Astrocyte (in vitro differentiated cells and primary cell): Measurements from ENCODE around the gene RBM22. TPM values are rescaled to one million over a fixed set of nuclear protein-coding genes. Genes with fewer than 3 reads are reported as not detected.
A peak's percentile ranks its signal among the peaks of the same experiment; 100 is the strongest.

Source experiments
- DNase-seq: peaks from one replicate; pipeline ENCODE4 v3.0.0-alpha.2; 2010; ENCODE audit warnings: low read depth
- FAIRE-seq: peaks from 2 replicates; lab custom pipeline; 2011; peaks lifted over from hg19 to GRCh38; lab: Jason Lieb, UNC
- H2AFZ ChIP-seq: 2 replicates; pipeline ENCODE4 v1.6.0; 2012; ENCODE audit warnings: low read depth, low read length, inconsistent platforms
- H3K27ac ChIP-seq: 2 replicates; pipeline ENCODE4 v1.5.1; 2011; ENCODE audit warnings: low read depth, low read length, inconsistent platforms
- H3K27me3 ChIP-seq: 2 replicates; pipeline ENCODE4 v1.6.0; 2011; ENCODE audit warnings: low read length, inconsistent platforms; ENCODE audit not compliant: insufficient read depth
- H3K36me3 ChIP-seq: 2 replicates; pipeline ENCODE4 v1.5.1; 2011; ENCODE audit warnings: low read length, inconsistent platforms; ENCODE audit not compliant: insufficient read depth
- H3K4me1 ChIP-seq: 2 replicates; pipeline ENCODE4 v1.5.1; 2011; ENCODE audit warnings: low read length, inconsistent platforms; ENCODE audit not compliant: insufficient read depth
- H3K4me2 ChIP-seq: 2 replicates; pipeline ENCODE4 v1.6.0; 2012; ENCODE audit warnings: low read length, inconsistent platforms
- H3K4me3 ChIP-seq: 2 replicates; pipeline ENCODE4 v1.5.1; 2011; ENCODE audit warnings: low read depth, mild to moderate bottlenecking, low read length, inconsistent platforms; ENCODE audit not compliant: insufficient read depth
- H3K79me2 ChIP-seq: 2 replicates; pipeline ENCODE4 v1.6.0; 2012; ENCODE audit warnings: mild to moderate bottlenecking, low read length, inconsistent platforms; ENCODE audit not compliant: insufficient read depth
- H3K9ac ChIP-seq: 2 replicates; pipeline ENCODE4 v1.6.0; 2012; ENCODE audit warnings: mild to moderate bottlenecking, low read length, inconsistent platforms
- H3K9me3 ChIP-seq: 2 replicates; pipeline ENCODE4 v1.5.1; 2012; ENCODE audit warnings: low read depth, mild to moderate bottlenecking, low read length, inconsistent platforms; ENCODE audit not compliant: insufficient read depth
- H4K20me1 ChIP-seq: 2 replicates; pipeline ENCODE4 v1.6.0; 2012; ENCODE audit warnings: low read length, inconsistent platforms; ENCODE audit not compliant: insufficient read depth
- H3K27ac Mint-ChIP-seq: one replicate; pipeline ENCODE4 v1.8.0; 2021; ENCODE audit warnings: mild to moderate bottlenecking, mixed read lengths; ENCODE audit not compliant: unreplicated experiment
- H3K27me3 Mint-ChIP-seq: one replicate; pipeline ENCODE4 v1.8.0; 2021; ENCODE audit warnings: low read depth, mixed read lengths; ENCODE audit not compliant: unreplicated experiment
- H3K36me3 Mint-ChIP-seq: one replicate; pipeline ENCODE4 v1.8.0; 2021; ENCODE audit warnings: low read depth, mixed read lengths; ENCODE audit not compliant: unreplicated experiment
- H3K4me1 Mint-ChIP-seq: one replicate; pipeline ENCODE4 v1.8.0; 2021; ENCODE audit warnings: low read depth, mixed read lengths; ENCODE audit not compliant: unreplicated experiment
- H3K4me3 Mint-ChIP-seq: one replicate; pipeline ENCODE4 v1.8.0; 2021; ENCODE audit warnings: mild to moderate bottlenecking, moderate library complexity, mixed read lengths; ENCODE audit not compliant: unreplicated experiment
- H3K9me3 Mint-ChIP-seq: one replicate; pipeline ENCODE4 v1.8.0; 2021; ENCODE audit warnings: mild to moderate bottlenecking, mixed read lengths; ENCODE audit not compliant: unreplicated experiment
- CTCF ChIP-seq: IDR thresholded peaks from 2 replicates; pipeline ENCODE4 v1.5.1; 2011; ENCODE audit warnings: low read depth, mild to moderate bottlenecking, inconsistent platforms, low read length, moderate library complexity; ENCODE audit not compliant: insufficient read depth
- EZH2 ChIP-seq: IDR thresholded peaks from 2 replicates; pipeline ENCODE4 v1.6.1; 2012; ENCODE audit warnings: mild to moderate bottlenecking, low read length, inconsistent platforms; ENCODE audit not compliant: insufficient read depth
- total RNA-seq: library from RNA; stranded (reverse); gene quantifications from 2 replicates; pipeline ENCODE4 v1.2.1, GENCODE V29; 2021

RBM22 gene
- total RNA-seq, 1 donor from 2014 or later, result 47.4 TPM

DNA sequence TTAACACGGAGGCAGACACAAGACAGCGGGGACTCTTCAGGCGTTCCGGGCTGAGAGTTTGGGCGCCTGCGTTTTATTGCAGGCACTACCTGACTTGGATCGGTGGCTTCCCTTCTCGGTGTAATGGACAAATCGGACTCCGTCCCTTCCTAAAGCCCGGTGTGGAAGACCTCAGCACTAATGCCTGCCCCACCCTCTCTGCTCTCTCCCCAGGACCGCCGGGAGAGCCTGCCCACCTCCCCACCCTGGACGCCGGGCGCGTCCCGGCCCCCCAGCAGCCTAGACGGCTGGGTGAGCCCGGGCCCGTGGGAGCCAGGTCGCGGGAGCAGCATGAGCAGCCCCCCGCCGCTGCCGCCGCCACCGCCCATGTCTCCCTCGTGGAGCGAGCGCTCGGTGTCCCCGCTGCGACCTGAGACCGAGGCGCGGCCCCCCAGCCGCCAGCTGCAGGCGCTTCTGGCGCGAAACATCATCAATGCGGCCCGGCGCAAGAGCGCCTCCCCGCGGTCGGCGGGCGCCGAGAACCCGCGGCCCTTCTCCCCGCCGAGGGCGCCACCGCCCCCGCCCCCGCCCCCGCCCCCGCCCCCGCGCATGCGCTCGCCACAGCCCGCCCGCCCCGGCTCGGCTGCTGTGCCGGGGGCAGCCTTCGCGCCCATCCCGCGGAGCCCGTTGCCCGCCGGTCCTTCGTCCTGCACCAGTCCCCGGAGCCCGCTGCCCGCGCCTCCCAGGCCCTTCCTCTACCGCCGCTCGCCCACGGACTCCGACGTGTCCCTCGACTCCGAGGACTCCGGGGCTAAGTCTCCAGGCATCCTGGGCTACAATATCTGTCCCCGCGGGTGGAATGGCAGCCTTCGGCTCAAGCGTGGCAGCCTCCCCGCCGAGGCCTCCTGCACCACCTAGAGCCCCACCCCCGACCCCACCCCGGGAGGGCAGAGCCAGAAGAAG, 44.4 kb downstream of the RBM22 start:
- no peak for TF ChIP-seq CTCF
- TF ChIP-seq EZH2, result no peak
- peak overlapping the region; percentile 70 for H3K4me3 Mint-ChIP-seq
- H3K27me3 ChIP-seq, result peaks cover 7% of the 10 kb centered on the region
- peak overlapping the region; percentile 62 for H3K27ac Mint-ChIP-seq
- H3K79me2 ChIP-seq, result peaks cover 9% of the 10 kb centered on the region
- peaks cover 22% of the 10 kb centered on the region for H3K27me3 Mint-ChIP-seq
- H3K36me3 Mint-ChIP-seq, result peaks cover 17% of the 10 kb centered on the region
- H3K4me1 Mint-ChIP-seq, result peaks cover 31% of the 10 kb centered on the region
- peak overlapping the region; percentile 64 for H3K9ac ChIP-seq
- H3K36me3 ChIP-seq, result no peaks in the 10 kb centered on the region
- peaks cover 28% of the 10 kb centered on the region for H3K4me1 ChIP-seq
- DNase-seq (no peak), FAIRE-seq (no peak)
- H3K4me3 ChIP-seq, result peak overlapping the region; percentile 46
- H3K4me2 ChIP-seq, result peak overlapping the region; percentile 85
- H3K27ac ChIP-seq, result no peak overlapping the region
- H4K20me1 ChIP-seq, result peaks cover 45% of the 10 kb centered on the region
- H2AFZ ChIP-seq, result peak overlapping the region; percentile 59
- H3K9me3 ChIP-seq, result no peaks in the 10 kb centered on the region
- peaks cover 3% of the 10 kb centered on the region for H3K9me3 Mint-ChIP-seq

DNA sequence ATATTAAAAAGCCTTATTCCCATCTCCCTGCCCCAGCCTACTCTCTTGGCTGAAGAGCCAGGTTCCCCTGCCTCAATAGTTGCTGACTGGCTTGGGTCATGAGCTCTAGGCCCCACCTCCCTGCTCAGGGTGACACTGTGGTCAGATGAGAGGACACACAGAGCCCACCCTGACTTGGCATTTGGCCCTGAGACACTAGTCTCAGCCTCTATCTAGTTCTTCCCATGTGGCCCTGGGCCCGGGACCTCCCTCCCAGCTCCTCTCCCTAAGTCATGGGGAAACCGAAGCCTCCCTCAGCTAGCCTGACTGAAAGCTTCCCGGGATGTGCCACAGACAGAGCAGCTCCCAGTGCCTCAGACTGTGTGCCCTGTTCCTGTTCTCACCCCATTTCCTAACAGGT, 45.6 kb downstream of the RBM22 start:
- FAIRE-seq (no peak), DNase-seq (no peak)
- H3K27me3 Mint-ChIP-seq, result peaks cover 23% of the 10 kb centered on the region
- H3K4me3 ChIP-seq, result no peak overlapping the region
- H3K4me2 ChIP-seq, result no peak overlapping the region
- peaks cover 57% of the 10 kb centered on the region for H4K20me1 ChIP-seq
- no peak overlapping the region for H3K27ac ChIP-seq
- peaks cover 21% of the 10 kb centered on the region for H3K36me3 Mint-ChIP-seq
- H3K27me3 ChIP-seq, result no peaks in the 10 kb centered on the region
- H3K4me1 ChIP-seq, result peaks cover 28% of the 10 kb centered on the region
- no peak overlapping the region for H3K27ac Mint-ChIP-seq
- no peak overlapping the region for H2AFZ ChIP-seq
- TF ChIP-seq EZH2 (no peak), CTCF (no peak)
- peaks cover 30% of the 10 kb centered on the region for H3K4me1 Mint-ChIP-seq
- peaks cover 3% of the 10 kb centered on the region for H3K36me3 ChIP-seq
- no peaks in the 10 kb centered on the region for H3K9me3 ChIP-seq
- H3K79me2 ChIP-seq, result peaks cover 22% of the 10 kb centered on the region
- peaks cover 3% of the 10 kb centered on the region for H3K9me3 Mint-ChIP-seq
- no peak overlapping the region for H3K9ac ChIP-seq
- H3K4me3 Mint-ChIP-seq, result no peak overlapping the region
